GM12875 (cell line): ENCODE results near the gene DOHH.

Source experiments
- H3K4me3 ChIP-seq: one replicate; pipeline ENCODE4 v1.5.1; 2011; ENCODE audit warnings: low read depth, low read length, control low read depth
- CTCF ChIP-seq: IDR thresholded peaks from 2 replicates; pipeline ENCODE4 v1.5.1; 2011; ENCODE audit warnings: low read depth, mild to moderate bottlenecking, control low read depth, inconsistent platforms, low read length, moderate library complexity, borderline replicate concordance; ENCODE audit not compliant: insufficient read depth

The DOHH gene

DNA sequence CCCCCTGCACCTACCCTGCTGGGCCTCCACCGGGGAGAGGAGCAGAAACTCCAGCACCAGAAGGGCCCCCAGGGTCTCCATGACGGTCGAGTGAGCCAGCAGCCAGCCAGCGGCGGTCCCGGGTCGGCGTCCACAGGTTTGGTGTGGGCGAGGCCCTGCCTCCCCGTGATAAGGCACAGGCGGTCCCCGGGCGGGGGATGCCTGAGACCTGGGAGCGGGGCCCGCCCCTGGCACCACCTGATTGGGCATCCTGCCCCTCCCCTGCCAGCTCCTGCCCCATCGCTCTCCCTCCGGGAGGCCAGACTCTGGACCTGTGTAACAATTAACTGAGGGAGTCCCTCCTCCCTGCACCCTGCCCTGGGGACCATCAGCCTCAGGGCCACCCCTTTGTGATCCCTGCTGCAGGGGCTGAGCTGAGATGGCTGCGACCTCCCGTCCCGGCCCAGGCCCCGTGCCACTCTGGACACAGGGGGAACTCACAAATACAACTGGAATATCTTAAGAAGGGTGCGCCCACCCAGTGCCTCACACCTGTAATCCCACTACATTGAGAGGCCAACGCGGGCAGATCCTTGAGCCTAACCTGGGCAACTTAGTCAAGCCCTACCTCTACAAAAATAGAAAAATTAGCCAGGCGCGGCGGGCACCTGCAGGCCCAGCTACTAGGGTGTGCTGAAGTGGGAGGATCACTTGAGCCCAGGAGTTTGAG is 19.9 kb downstream of the DOHH start, which contains the start of gene SMIM24:
SMIM24 (minus strand) TSS at position 143 of the 709 bp plus-strand sequence; CDS start at position 81, 62 bp downstream.
- no peak within 1 kb of the TSS for H3K4me3 ChIP-seq
- no peak for TF ChIP-seq CTCF

GRCh38 chr19:3479834-3480215 is 20.6 kb downstream of the DOHH start:
- H3K4me3 ChIP-seq = no peak overlapping the region
- no peak for TF ChIP-seq CTCF

DNA sequence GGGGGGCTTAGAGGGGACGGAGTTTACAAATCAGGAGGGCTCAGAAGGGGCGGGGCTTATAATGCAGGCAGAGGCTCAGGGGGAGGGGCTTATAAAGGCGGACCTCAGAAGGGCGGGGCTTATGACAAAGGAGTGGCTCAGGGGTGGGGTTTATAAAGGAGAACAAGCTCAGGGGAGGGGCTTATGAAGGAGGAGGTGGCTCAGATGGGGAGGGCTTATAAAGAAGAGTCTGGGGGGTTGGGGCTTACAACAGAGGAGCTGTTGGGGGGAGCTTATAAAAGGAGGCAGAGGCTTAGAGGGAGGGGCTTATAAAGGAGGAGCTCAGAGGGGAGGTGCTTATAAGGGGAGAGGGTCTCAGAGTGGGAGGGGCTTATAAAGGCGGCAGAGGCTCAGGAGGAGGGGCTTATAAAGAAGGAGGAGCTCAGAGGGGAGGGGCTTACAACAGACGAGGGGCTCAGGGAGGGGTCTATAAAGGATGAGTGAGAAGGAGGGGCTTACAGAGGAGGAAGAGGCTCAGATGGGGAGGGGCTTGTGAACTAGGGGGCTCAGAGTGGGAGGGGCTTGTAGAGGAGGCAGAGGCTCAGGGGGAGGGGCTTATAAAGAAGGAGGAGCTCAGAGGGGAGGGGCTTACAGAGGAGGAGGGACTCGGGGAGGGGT is 21.2 kb downstream of the DOHH start:
- no peak overlapping the region for H3K4me3 ChIP-seq
- no peak for TF ChIP-seq CTCF

GRCh38 chr19:3478409-3479176 is 21.9 kb downstream of the DOHH start:
- no peak for TF ChIP-seq CTCF
- no peak overlapping the region for H3K4me3 ChIP-seq

- no peak for TF ChIP-seq CTCF
- H3K4me3 ChIP-seq = no peak overlapping the region
Observed at GRCh38 chr19:3477951-3478350, 22.5 kb downstream of the DOHH start.

DNA sequence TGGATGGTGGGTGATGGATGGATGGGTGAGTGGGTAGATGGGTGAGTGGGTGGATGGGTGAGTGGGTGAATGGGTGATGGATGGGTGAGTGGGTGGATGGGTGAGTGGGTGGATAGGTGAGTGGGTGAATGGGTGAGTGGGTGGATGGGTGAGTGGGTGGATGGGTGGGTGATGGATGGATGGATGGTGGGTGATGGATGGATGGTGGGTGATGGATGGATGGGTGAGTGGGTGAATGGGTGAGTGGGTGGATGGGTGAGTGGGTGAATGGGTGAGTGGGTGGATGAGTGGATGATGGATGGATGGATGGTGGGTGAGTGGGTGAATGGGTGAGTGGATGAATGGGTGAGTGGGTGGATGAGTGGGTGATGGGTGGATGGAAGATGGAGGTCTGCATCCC is 23.0 kb downstream of the DOHH start:
- TF ChIP-seq CTCF = no peak
- H3K4me3 ChIP-seq = no peak overlapping the region
